Astrocyte (in vitro differentiated cells and primary cell): Measurements from ENCODE around the gene MAT2B. TPM values are rescaled to one million over a fixed set of nuclear protein-coding genes. Genes with fewer than 3 reads are reported as not detected.

Experiments
- DNase-seq: peaks from one replicate; pipeline ENCODE4 v3.0.0-alpha.2; 2010; ENCODE audit warnings: low read depth
- FAIRE-seq: peaks from 2 replicates; lab custom pipeline; 2011; peaks lifted over from hg19 to GRCh38; lab: Jason Lieb, UNC
- H2AFZ ChIP-seq: 2 replicates; pipeline ENCODE4 v1.6.0; 2012; ENCODE audit warnings: low read depth, low read length, inconsistent platforms
- H3K27ac ChIP-seq: 2 replicates; pipeline ENCODE4 v1.5.1; 2011; ENCODE audit warnings: low read depth, low read length, inconsistent platforms
- H3K27me3 ChIP-seq: 2 replicates; pipeline ENCODE4 v1.6.0; 2011; ENCODE audit warnings: low read length, inconsistent platforms; ENCODE audit not compliant: insufficient read depth
- H3K36me3 ChIP-seq: 2 replicates; pipeline ENCODE4 v1.5.1; 2011; ENCODE audit warnings: low read length, inconsistent platforms; ENCODE audit not compliant: insufficient read depth
- H3K4me1 ChIP-seq: 2 replicates; pipeline ENCODE4 v1.5.1; 2011; ENCODE audit warnings: low read length, inconsistent platforms; ENCODE audit not compliant: insufficient read depth
- H3K4me2 ChIP-seq: 2 replicates; pipeline ENCODE4 v1.6.0; 2012; ENCODE audit warnings: low read length, inconsistent platforms
- H3K4me3 ChIP-seq: 2 replicates; pipeline ENCODE4 v1.5.1; 2011; ENCODE audit warnings: low read depth, mild to moderate bottlenecking, low read length, inconsistent platforms; ENCODE audit not compliant: insufficient read depth
- H3K79me2 ChIP-seq: 2 replicates; pipeline ENCODE4 v1.6.0; 2012; ENCODE audit warnings: mild to moderate bottlenecking, low read length, inconsistent platforms; ENCODE audit not compliant: insufficient read depth
- H3K9ac ChIP-seq: 2 replicates; pipeline ENCODE4 v1.6.0; 2012; ENCODE audit warnings: mild to moderate bottlenecking, low read length, inconsistent platforms
- H3K9me3 ChIP-seq: 2 replicates; pipeline ENCODE4 v1.5.1; 2012; ENCODE audit warnings: low read depth, mild to moderate bottlenecking, low read length, inconsistent platforms; ENCODE audit not compliant: insufficient read depth
- H4K20me1 ChIP-seq: 2 replicates; pipeline ENCODE4 v1.6.0; 2012; ENCODE audit warnings: low read length, inconsistent platforms; ENCODE audit not compliant: insufficient read depth
- H3K27ac Mint-ChIP-seq: one replicate; pipeline ENCODE4 v1.8.0; 2021; ENCODE audit warnings: mild to moderate bottlenecking, mixed read lengths; ENCODE audit not compliant: unreplicated experiment
- H3K27me3 Mint-ChIP-seq: one replicate; pipeline ENCODE4 v1.8.0; 2021; ENCODE audit warnings: low read depth, mixed read lengths; ENCODE audit not compliant: unreplicated experiment
- H3K36me3 Mint-ChIP-seq: one replicate; pipeline ENCODE4 v1.8.0; 2021; ENCODE audit warnings: low read depth, mixed read lengths; ENCODE audit not compliant: unreplicated experiment
- H3K4me1 Mint-ChIP-seq: one replicate; pipeline ENCODE4 v1.8.0; 2021; ENCODE audit warnings: low read depth, mixed read lengths; ENCODE audit not compliant: unreplicated experiment
- H3K4me3 Mint-ChIP-seq: one replicate; pipeline ENCODE4 v1.8.0; 2021; ENCODE audit warnings: mild to moderate bottlenecking, moderate library complexity, mixed read lengths; ENCODE audit not compliant: unreplicated experiment
- H3K9me3 Mint-ChIP-seq: one replicate; pipeline ENCODE4 v1.8.0; 2021; ENCODE audit warnings: mild to moderate bottlenecking, mixed read lengths; ENCODE audit not compliant: unreplicated experiment
- EZH2 ChIP-seq: IDR thresholded peaks from 2 replicates; pipeline ENCODE4 v1.6.1; 2012; ENCODE audit warnings: mild to moderate bottlenecking, low read length, inconsistent platforms; ENCODE audit not compliant: insufficient read depth
- total RNA-seq: library from RNA; stranded (reverse); gene quantifications from 2 replicates; pipeline ENCODE4 v1.2.1, GENCODE V29; 2021
- TF ChIP-seq, protein P1 (sequence below): IDR thresholded peaks from 2 replicates; pipeline ENCODE4 v1.5.1; 2011; ENCODE audit warnings: low read depth, mild to moderate bottlenecking, inconsistent platforms, low read length, moderate library complexity; ENCODE audit not compliant: insufficient read depth

The MAT2B gene
- total RNA-seq, 1 donor from 2014 or later = 41.0 TPM

DNA sequence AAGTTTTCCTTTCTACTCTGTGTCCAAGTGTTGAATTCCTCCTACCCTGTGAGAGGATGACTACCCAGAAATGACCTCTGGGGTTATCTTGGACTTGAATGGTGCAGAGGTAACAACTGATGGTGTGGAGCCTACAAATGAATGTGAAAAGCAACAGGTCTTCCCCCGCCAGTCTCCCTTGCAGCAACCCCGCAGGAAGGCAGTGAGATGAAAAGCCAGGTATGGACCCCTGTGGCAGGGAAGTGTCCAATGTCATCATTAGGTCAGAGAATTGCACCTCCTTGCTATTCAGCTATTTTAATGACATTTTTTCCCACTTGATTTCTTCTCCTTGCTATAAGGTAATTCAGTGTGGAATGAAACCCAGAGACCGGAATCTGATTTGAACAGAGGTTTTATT lies 58.5 kb downstream of the MAT2B start:
- FAIRE-seq = no peak

DNA sequence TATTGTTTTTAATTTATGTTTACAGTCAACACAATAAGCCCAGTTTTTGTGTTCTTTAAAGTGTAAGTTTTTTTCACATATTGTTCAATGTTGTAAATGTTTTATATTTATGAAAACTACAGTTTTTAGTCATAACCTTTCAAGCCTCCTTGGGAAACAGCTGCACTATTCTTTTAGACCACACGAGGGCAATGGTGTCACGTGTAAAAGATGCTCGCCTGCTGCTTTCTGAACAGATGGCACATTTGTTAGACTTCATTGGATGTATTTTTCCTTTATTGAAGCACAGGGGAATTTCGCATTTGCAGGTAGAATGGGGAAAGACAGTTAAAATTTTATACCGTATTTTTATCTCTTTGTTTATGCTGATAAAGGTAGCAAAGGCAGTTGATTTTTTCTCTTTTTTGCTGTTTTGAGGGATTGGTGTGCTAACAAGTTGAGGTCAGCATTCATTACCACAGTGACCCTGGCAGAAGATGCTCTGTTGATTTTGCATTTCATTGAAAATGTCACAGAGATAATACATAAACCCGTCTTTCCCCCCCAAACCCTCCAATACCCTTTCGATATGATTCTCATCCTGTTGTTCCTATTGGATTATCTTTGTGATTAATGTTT lies 59.0 kb downstream of the MAT2B start:
- Histone ChIP-seq H3K4me1 (peaks cover 11% of the 10 kb centered on the region), H3K4me2 (no peak overlapping the region), H4K20me1 (no peaks in the 10 kb centered on the region), H3K9ac (no peak overlapping the region), H3K27me3 (peaks cover 6% of the 10 kb centered on the region), H3K9me3 (no peaks in the 10 kb centered on the region), H3K4me3 (no peak overlapping the region), H3K36me3 (no peaks in the 10 kb centered on the region), H3K79me2 (no peaks in the 10 kb centered on the region), H2AFZ (no peak overlapping the region), H3K27ac (no peak overlapping the region)
- FAIRE-seq (peak; percentile 52), DNase-seq (peak; percentile 27)
- Mint-ChIP-seq H3K27ac (no peak overlapping the region), H3K27me3 (peaks cover 39% of the 10 kb centered on the region), H3K4me1 (peaks cover 5% of the 10 kb centered on the region), H3K9me3 (no peaks in the 10 kb centered on the region), H3K36me3 (no peaks in the 10 kb centered on the region), H3K4me3 (no peak overlapping the region)
- TF ChIP-seq, protein P1, sequence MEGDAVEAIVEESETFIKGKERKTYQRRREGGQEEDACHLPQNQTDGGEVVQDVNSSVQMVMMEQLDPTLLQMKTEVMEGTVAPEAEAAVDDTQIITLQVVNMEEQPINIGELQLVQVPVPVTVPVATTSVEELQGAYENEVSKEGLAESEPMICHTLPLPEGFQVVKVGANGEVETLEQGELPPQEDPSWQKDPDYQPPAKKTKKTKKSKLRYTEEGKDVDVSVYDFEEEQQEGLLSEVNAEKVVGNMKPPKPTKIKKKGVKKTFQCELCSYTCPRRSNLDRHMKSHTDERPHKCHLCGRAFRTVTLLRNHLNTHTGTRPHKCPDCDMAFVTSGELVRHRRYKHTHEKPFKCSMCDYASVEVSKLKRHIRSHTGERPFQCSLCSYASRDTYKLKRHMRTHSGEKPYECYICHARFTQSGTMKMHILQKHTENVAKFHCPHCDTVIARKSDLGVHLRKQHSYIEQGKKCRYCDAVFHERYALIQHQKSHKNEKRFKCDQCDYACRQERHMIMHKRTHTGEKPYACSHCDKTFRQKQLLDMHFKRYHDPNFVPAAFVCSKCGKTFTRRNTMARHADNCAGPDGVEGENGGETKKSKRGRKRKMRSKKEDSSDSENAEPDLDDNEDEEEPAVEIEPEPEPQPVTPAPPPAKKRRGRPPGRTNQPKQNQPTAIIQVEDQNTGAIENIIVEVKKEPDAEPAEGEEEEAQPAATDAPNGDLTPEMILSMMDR = peak; percentile 98
- TF ChIP-seq EZH2 = no peak

More for the DNA sequence above, 58.5 kb downstream of the MAT2B start:
- Histone ChIP-seq H3K9ac (no peak overlapping the region), H3K27me3 (peaks cover 6% of the 10 kb centered on the region), H3K79me2 (no peaks in the 10 kb centered on the region), H4K20me1 (no peaks in the 10 kb centered on the region), H2AFZ (no peak overlapping the region), H3K4me3 (no peak overlapping the region), H3K4me2 (no peak overlapping the region), H3K27ac (no peak overlapping the region), H3K36me3 (no peaks in the 10 kb centered on the region), H3K9me3 (no peaks in the 10 kb centered on the region), H3K4me1 (peaks cover 11% of the 10 kb centered on the region)
- DNase-seq = no peak
- H3K27ac Mint-ChIP-seq = no peak overlapping the region
- H3K36me3 Mint-ChIP-seq = no peaks in the 10 kb centered on the region
- H3K4me1 Mint-ChIP-seq = peaks cover 5% of the 10 kb centered on the region
- no peak overlapping the region for H3K4me3 Mint-ChIP-seq
- peaks cover 3% of the 10 kb centered on the region for H3K9me3 Mint-ChIP-seq
- H3K27me3 Mint-ChIP-seq = peaks cover 35% of the 10 kb centered on the region
- TF ChIP-seq, protein P1 = no peak

DNA sequence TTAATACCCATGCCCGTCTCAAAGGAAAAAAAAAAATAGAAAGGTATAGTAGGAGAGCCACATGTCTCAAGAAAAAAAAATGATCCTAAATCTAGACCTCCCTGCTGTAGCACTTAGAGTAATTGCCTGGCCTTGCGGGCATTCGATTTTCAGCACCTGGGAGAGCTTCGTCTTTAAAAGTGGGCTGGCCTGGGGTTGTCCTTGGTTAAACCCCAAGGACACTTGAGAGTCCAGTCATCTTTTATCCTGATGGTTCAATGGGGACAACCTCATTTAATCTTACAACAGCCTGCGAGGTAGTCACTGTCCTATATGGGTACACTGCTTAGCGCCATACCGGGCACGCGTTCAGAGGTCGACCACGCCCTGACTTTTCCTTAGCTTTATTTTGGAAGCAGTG lies 60.1 kb downstream of the MAT2B start:
- H3K27ac Mint-ChIP-seq = no peak overlapping the region
- H3K27ac ChIP-seq = no peak overlapping the region
- H3K79me2 ChIP-seq = no peaks in the 10 kb centered on the region
- H3K9me3 ChIP-seq = no peaks in the 10 kb centered on the region
- FAIRE-seq (no peak), DNase-seq (no peak)
- peaks cover 6% of the 10 kb centered on the region for H3K27me3 ChIP-seq
- peaks cover 11% of the 10 kb centered on the region for H3K4me1 ChIP-seq
- no peaks in the 10 kb centered on the region for H3K36me3 ChIP-seq
- H2AFZ ChIP-seq = peak overlapping the region; percentile 87
- peaks cover 5% of the 10 kb centered on the region for H3K4me1 Mint-ChIP-seq
- H3K27me3 Mint-ChIP-seq = peaks cover 44% of the 10 kb centered on the region
- no peaks in the 10 kb centered on the region for H4K20me1 ChIP-seq
- peak overlapping the region; percentile 79 for H3K4me3 Mint-ChIP-seq
- peak overlapping the region; percentile 57 for H3K4me3 ChIP-seq
- peak overlapping the region; percentile 41 for H3K9ac ChIP-seq
- no peaks in the 10 kb centered on the region for H3K36me3 Mint-ChIP-seq
- TF ChIP-seq, protein P1 = no peak
- no peak for TF ChIP-seq EZH2
- no peaks in the 10 kb centered on the region for H3K9me3 Mint-ChIP-seq
- peak overlapping the region; percentile 95 for H3K4me2 ChIP-seq
